Caco-2 (cell line): Measurements from ENCODE around the gene TEAD2. TPM values are rescaled to one million over a fixed set of nuclear protein-coding genes. Genes with fewer than 3 reads are reported as not detected.
A peak's percentile ranks its signal among the peaks of the same experiment; 100 is the strongest.

Source experiments
- BruUV-seq: library from RNA; stranded (reverse); fragments of 400-500 nt; replicated peaks from 2 replicates; lab custom pipeline; 2021; lab: Mats Ljungman, UMichigan
- CTCF ChIA-PET: fragments of 300-600 bp; sonication (Branson Sonifier 250); formaldehyde crosslinking; loops from one replicate; lab custom pipeline; 2022; ENCODE audit warnings: antibody characterized with exemption; lab: Charles Lee
- POLR2A ChIA-PET: fragments of 300-600 bp; sonication (Branson Sonifier 250); formaldehyde crosslinking; loops from one replicate; lab custom pipeline; 2022; ENCODE audit warnings: antibody characterized with exemption; lab: Charles Lee
- DNase-seq, 2 experiments: peaks; one replicate each; pipeline versions ENCODE4 v3.0.0 to v3.0.0-alpha.2; 2020 to 2022
- H3K27me3 ChIP-seq: replicated peaks from 2 replicates; pipeline ENCODE4 v1.6.0; 2011; ENCODE audit warnings: low read length; ENCODE audit not compliant: control insufficient read depth, insufficient read depth
- H3K36me3 ChIP-seq: 2 replicates; pipeline ENCODE4 v1.5.1; 2011; ENCODE audit warnings: low read length; ENCODE audit not compliant: control insufficient read depth, insufficient read depth
- H3K4me1 ChIP-seq: fragments of 250-450 bp; sonication (Bioruptor Pico); 2 replicates; pipeline ENCODE4 v1.5.1; 2020; ENCODE audit warnings: mild to moderate bottlenecking
- H3K4me3 ChIP-seq: 2 replicates; pipeline ENCODE4 v1.5.1; 2011; ENCODE audit warnings: low read depth, mild to moderate bottlenecking, control low read depth, low read length
- H3K9me3 ChIP-seq: fragments of 250-450 bp; sonication (Bioruptor Pico); 2 replicates; pipeline ENCODE4 v1.5.1; 2020; ENCODE audit warnings: mild to moderate bottlenecking, moderate library complexity
- H3K27ac Mint-ChIP-seq: one replicate; pipeline ENCODE4 v1.8.0; 2022; ENCODE audit warnings: mixed read lengths; ENCODE audit not compliant: unreplicated experiment
- H3K27me3 Mint-ChIP-seq: one replicate; pipeline ENCODE4 v1.8.0; 2022; ENCODE audit warnings: mixed read lengths; ENCODE audit not compliant: insufficient read depth, unreplicated experiment
- H3K36me3 Mint-ChIP-seq: one replicate; pipeline ENCODE4 v1.8.0; 2022; ENCODE audit warnings: mild to moderate bottlenecking, mixed read lengths; ENCODE audit not compliant: insufficient read depth, unreplicated experiment
- H3K4me1 Mint-ChIP-seq: one replicate; pipeline ENCODE4 v1.8.0; 2022; ENCODE audit warnings: low read depth, mixed read lengths; ENCODE audit not compliant: unreplicated experiment
- H3K4me3 Mint-ChIP-seq: one replicate; pipeline ENCODE4 v1.8.0; 2022; ENCODE audit warnings: mild to moderate bottlenecking, moderate library complexity, mixed read lengths; ENCODE audit not compliant: unreplicated experiment
- H3K9me3 Mint-ChIP-seq: one replicate; pipeline ENCODE4 v1.8.0; 2022; ENCODE audit warnings: mixed read lengths; ENCODE audit not compliant: unreplicated experiment
- CTCF ChIP-seq, 2 experiments: fragments of 200-600 bp in 1 of 2; IDR thresholded peaks; 1 replicate in 1 of 2; 2 replicates in 1 of 2; pipeline versions ENCODE4 v1.5.1 to v1.8.0; 2011 to 2022; ENCODE audit warnings: antibody characterized with exemption in 1 of 2, control low read depth in 1 of 2, inconsistent platforms in 1 of 2, low read depth in 1 of 2, low read length in 1 of 2, mild to moderate bottlenecking in 1 of 2, moderate library complexity in 1 of 2; ENCODE audit not compliant: insufficient read depth in 1 of 2, severe bottlenecking in 1 of 2, unreplicated experiment in 1 of 2
- intact Hi-C: fragments of 100-400 bp; cut with micrococcal nuclease; formaldehyde crosslinking; loops from one replicate; pipeline ENCODE4 v1.10.0; 2022; ENCODE audit not compliant: unreplicated experiment
- total RNA-seq: library from RNA; stranded (reverse); gene quantifications from 2 replicates; pipeline ENCODE4 v1.2.3, GENCODE V29; 2022

The TEAD2 gene
- total RNA-seq, 1 experiment from 2014 or later, result 8.8 TPM

GRCh38 chr19:49340865-49341718, 21.1 kb downstream of the TEAD2 start:
- Histone ChIP-seq H3K9me3 (no peaks in the 10 kb centered on the region), H3K36me3 (no peaks in the 10 kb centered on the region), H3K4me3 (no peak overlapping the region), H3K27me3 (no peaks in the 10 kb centered on the region), H3K4me1 (peaks cover 10% of the 10 kb centered on the region)
- Mint-ChIP-seq H3K27ac (no peak overlapping the region), H3K36me3 (peaks cover 9% of the 10 kb centered on the region), H3K27me3 (no peaks in the 10 kb centered on the region), H3K9me3 (no peaks in the 10 kb centered on the region), H3K4me3 (peak overlapping the region; percentile 77), H3K4me1 (peaks cover 16% of the 10 kb centered on the region)
- BruUV-seq, result no TSS peak
- DNase-seq, result peak in 1 of 2 experiments; percentile 29
- no peak for TF ChIP-seq CTCF (IDR thresholded peaks at IDR 0.05; ENCODE audit: insufficient read depth in 1 of 2, low read depth in 1 of 2, low read length in 1 of 2, severe bottlenecking in 1 of 2, unreplicated experiment in 1 of 2)
- intact Hi-C loops, result no loop called here
- POLR2A ChIA-PET, result interaction anchor here (0.7 kb wide), 1 partner anchor 709 kb away, joined by 6 read pairs; no protein-coding TSS in a partner anchor
- CTCF ChIA-PET, result no interaction called here

- H3K36me3 ChIP-seq, result no peaks in the 10 kb centered on the region
- BruUV-seq, result no TSS peak
- H3K9me3 ChIP-seq, result no peaks in the 10 kb centered on the region
- Mint-ChIP-seq H3K36me3 (peaks cover 9% of the 10 kb centered on the region), H3K9me3 (no peaks in the 10 kb centered on the region), H3K27me3 (no peaks in the 10 kb centered on the region), H3K4me1 (peaks cover 16% of the 10 kb centered on the region), H3K4me3 (peak overlapping the region; percentile 77), H3K27ac (peak overlapping the region; percentile 56)
- peak overlapping the region; percentile 34 for H3K4me3 ChIP-seq
- CTCF ChIA-PET, result interaction anchor here (0.6 to 1.7 kb wide), 4 partner anchors 12 to 243 kb away, joined by 3 to 8 read pairs (median 4); no protein-coding TSS in a partner anchor
- H3K27me3 ChIP-seq, result no peaks in the 10 kb centered on the region
- H3K4me1 ChIP-seq, result peaks cover 10% of the 10 kb centered on the region
- POLR2A ChIA-PET, result interaction anchor here (0.7 kb wide), 1 partner anchor 708 kb away, joined by 6 read pairs; no protein-coding TSS in a partner anchor
- DNase-seq, result peak; percentile 81 to 88
- intact Hi-C loops, result no loop called here
- no peak for TF ChIP-seq CTCF (IDR thresholded peaks at IDR 0.05; ENCODE audit: insufficient read depth in 1 of 2, low read depth in 1 of 2, low read length in 1 of 2, severe bottlenecking in 1 of 2, unreplicated experiment in 1 of 2)
These were observed 21.9 kb downstream of the TEAD2 start for GRCh38 chr19:49340069-49340864.
